Neural crest cell (in vitro differentiated cells): ENCODE data around the gene CCDC34. TPM values are rescaled to one million over a fixed set of nuclear protein-coding genes. Genes with fewer than 3 reads are reported as not detected.

Source experiments
- DNase-seq: peaks from one replicate; pipeline ENCODE4 v3.0.0; 2021; ENCODE audit warnings: low read depth, mixed read lengths, low spot score
- H3K27ac Mint-ChIP-seq: one replicate; pipeline ENCODE4 v1.8.0; 2021; ENCODE audit warnings: mild to moderate bottlenecking, mixed read lengths; ENCODE audit not compliant: unreplicated experiment
- H3K27me3 Mint-ChIP-seq: 2 replicates; pipeline ENCODE4 v1.8.0; 2021; ENCODE audit warnings: low read depth, mild to moderate bottlenecking, mixed read lengths
- H3K36me3 Mint-ChIP-seq: 2 replicates; pipeline ENCODE4 v1.8.0; 2021; ENCODE audit warnings: low read depth, mild to moderate bottlenecking, mixed read lengths
- H3K4me1 Mint-ChIP-seq: 2 replicates; pipeline ENCODE4 v1.8.0; 2021; ENCODE audit warnings: mixed read lengths
- H3K4me3 Mint-ChIP-seq: one replicate; pipeline ENCODE4 v1.8.0; 2021; ENCODE audit warnings: mild to moderate bottlenecking, mixed read lengths
- H3K9me3 Mint-ChIP-seq: 2 replicates; pipeline ENCODE4 v1.8.0; 2021; ENCODE audit warnings: mixed read lengths
- total RNA-seq: library from RNA; stranded (reverse); gene quantifications from 2 replicates; pipeline ENCODE4 v1.2.1, GENCODE V29; 2021
- TF ChIP-seq, protein P1 (sequence below): fragments of 200-600 bp; sonication (generic); conservative IDR thresholded peaks from 2 replicates; pipeline ENCODE4 v1.5.0; 2021; ENCODE audit warnings: antibody characterized with exemption, mild to moderate bottlenecking

Gene CCDC34
- total RNA-seq, 1 donor from 2014 or later = 38.6 TPM

DNA sequence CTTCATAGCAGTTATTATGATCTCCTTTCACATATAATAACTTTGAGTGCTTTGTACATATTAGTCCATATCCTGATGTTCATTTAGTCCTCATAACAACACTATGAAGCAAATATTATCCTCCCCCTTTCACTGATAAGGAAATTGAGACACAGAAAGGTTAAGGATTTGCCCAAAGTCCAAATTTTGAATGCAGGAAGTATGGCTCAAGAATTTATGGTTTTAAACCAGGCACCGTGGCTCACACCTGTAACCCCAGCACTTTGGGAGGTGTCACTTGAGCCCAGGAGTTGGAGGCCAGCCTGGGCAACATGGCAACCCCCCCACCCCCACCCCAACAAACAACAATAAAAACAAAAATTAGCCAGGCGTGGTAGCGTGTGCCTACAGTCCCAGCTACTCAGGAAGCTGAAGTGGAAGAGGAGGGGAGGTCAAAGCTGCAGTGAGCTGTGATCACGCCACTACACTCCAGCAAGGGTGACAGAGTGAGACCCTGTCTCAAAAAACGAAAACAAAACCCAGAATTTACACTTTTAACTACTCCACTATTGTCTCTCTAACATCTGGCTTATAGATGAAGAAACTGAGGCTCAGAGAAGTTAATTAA, 8.6 kb downstream of the CCDC34 start:
- Mint-ChIP-seq H3K4me1 (peaks cover 24% of the 10 kb centered on the region), H3K4me3 (no peak overlapping the region), H3K9me3 (no peaks in the 10 kb centered on the region), H3K27me3 (no peaks in the 10 kb centered on the region), H3K27ac (no peak overlapping the region), H3K36me3 (peaks cover 21% of the 10 kb centered on the region)
- no peak for DNase-seq
- TF ChIP-seq, protein P1, sequence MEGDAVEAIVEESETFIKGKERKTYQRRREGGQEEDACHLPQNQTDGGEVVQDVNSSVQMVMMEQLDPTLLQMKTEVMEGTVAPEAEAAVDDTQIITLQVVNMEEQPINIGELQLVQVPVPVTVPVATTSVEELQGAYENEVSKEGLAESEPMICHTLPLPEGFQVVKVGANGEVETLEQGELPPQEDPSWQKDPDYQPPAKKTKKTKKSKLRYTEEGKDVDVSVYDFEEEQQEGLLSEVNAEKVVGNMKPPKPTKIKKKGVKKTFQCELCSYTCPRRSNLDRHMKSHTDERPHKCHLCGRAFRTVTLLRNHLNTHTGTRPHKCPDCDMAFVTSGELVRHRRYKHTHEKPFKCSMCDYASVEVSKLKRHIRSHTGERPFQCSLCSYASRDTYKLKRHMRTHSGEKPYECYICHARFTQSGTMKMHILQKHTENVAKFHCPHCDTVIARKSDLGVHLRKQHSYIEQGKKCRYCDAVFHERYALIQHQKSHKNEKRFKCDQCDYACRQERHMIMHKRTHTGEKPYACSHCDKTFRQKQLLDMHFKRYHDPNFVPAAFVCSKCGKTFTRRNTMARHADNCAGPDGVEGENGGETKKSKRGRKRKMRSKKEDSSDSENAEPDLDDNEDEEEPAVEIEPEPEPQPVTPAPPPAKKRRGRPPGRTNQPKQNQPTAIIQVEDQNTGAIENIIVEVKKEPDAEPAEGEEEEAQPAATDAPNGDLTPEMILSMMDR = no peak

DNA sequence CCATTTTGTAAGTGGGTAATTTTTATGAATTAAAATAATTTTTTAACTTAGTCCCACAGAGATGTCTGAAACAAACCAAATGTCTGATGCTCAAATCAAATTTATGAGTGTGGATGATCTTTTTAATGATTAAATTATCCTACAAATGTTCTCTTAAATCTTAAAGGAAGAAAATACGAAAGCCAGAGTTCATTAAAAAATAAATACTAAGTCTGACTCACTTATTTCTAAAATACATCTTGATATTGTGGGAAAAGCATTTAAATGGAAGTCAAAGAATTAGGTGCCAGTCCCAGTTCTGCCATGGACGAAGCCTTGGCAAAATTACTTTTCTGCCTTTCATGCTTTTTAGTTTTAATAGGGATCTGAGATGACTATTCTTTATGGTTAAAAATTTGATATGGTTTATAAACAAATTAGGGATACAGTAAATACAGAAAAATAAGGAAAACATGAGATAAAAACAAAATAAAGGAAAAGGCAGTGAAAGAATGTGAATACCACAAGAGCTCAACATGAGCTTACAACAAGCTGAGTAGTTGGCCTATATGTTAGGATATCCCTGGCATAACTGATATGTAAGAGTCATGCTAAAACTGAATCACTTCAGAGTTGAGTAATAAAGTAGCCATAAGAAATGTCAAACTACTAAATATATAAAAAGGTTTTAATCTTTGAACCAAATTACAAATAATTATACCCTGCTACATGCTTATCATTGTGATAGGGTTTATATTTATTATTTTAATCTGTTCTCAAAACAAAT, 9.2 kb downstream of the CCDC34 start:
- Mint-ChIP-seq H3K27me3 (no peaks in the 10 kb centered on the region), H3K9me3 (no peaks in the 10 kb centered on the region), H3K27ac (no peak overlapping the region), H3K4me3 (no peak overlapping the region), H3K4me1 (peaks cover 19% of the 10 kb centered on the region), H3K36me3 (peaks cover 17% of the 10 kb centered on the region)
- DNase-seq = no peak
- TF ChIP-seq, protein P1 = no peak

DNA sequence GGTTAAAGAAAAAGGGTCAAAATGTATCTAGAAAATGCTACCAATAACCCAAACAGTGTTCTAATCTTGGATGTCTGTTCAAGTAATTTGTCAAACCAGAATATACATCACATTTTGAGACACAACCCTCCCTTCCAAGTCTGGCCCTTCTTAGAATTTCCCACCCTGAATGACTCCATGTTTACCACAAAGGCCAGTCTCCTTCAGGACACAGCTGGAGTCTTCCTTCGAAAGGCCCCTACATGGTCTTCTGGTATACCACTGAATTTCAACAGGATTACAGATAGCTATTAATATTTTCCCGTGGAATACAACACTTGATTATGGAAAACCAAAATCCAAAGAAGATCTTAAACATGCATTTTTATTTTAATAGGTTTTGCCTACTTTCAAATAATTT, 10.2 kb downstream of the CCDC34 start:
- TF ChIP-seq, protein P1 = no peak
- Mint-ChIP-seq H3K4me1 (peaks cover 27% of the 10 kb centered on the region), H3K27ac (no peak overlapping the region), H3K4me3 (no peak overlapping the region), H3K9me3 (no peaks in the 10 kb centered on the region), H3K36me3 (peaks cover 13% of the 10 kb centered on the region), H3K27me3 (no peaks in the 10 kb centered on the region)
- no peak for DNase-seq

DNA sequence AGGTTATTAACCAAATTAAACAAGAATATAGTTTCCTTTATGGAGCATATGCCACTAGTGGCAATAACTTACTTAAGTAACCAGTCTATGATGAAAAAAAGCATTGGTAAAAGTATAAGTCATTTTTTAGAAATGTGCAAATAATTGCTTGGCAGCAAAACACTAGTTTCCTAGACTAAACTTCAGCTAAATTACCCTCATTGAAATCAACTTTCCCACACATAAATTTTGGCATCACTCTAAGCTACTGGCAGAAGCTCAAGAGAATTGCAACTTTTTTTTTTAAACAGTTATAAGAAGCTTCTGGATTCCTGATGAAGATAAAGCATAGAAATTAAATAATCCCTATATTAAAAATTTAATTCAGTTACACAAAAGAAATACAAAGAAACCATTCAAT, 12.5 kb downstream of the CCDC34 start:
- TF ChIP-seq, protein P1 = no peak
- Mint-ChIP-seq H3K4me3 (no peak overlapping the region), H3K4me1 (peaks cover 36% of the 10 kb centered on the region), H3K27me3 (no peaks in the 10 kb centered on the region), H3K36me3 (peaks cover 16% of the 10 kb centered on the region), H3K27ac (no peak overlapping the region), H3K9me3 (no peaks in the 10 kb centered on the region)
- no peak for DNase-seq

DNA sequence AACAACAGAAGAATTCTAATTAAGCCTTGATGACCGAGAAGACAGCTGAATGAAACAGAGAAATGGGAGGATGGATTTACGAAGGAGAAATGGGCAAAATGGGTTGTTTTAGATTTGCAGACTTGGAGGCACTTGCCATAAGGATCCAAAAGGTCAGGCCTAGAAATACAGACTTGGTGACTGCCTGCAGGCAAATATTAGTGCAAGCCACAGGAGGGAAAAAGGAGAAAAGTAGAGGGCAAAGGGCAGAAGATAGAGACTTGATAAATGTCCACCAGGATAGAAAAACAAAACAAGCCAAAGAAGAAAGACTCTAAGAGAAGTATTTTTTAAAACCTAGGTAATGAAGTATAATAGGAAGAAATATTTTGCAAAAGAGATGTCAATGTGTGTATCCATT, 13.1 kb downstream of the CCDC34 start:
- H3K4me3 Mint-ChIP-seq = no peak overlapping the region
- no peak overlapping the region for H3K27ac Mint-ChIP-seq
- no peak for DNase-seq
- H3K9me3 Mint-ChIP-seq = no peaks in the 10 kb centered on the region
- H3K4me1 Mint-ChIP-seq = peaks cover 34% of the 10 kb centered on the region
- H3K27me3 Mint-ChIP-seq = no peaks in the 10 kb centered on the region
- TF ChIP-seq, protein P1 = no peak
- peaks cover 17% of the 10 kb centered on the region for H3K36me3 Mint-ChIP-seq
